ENCODE data around the gene MORC1.

MORC1 gene

GRCh38 chr3:109021556-109021955, 96.4 kb downstream of the MORC1 start:
- Histone ChIP-seq H3K9me3 (ENCODE audit: control extremely low read depth in 1 of 5, control insufficient read depth in 4 of 5, insufficient read depth in 2 of 5, low read depth in 1 of 5, low read length in 4 of 5) (no peaks in the 10 kb centered on the region), H3K27me3 (replicated peaks in 2 of 5; ENCODE audit: control insufficient read depth in 4 of 5, insufficient read depth in 5 of 5, low read length in 4 of 5) (no peaks in the 10 kb centered on the region), H3K27ac (ENCODE audit: insufficient read depth in 1 of 2, low read depth in 1 of 2, low read length in 2 of 2, poor library complexity in 1 of 2, severe bottlenecking in 2 of 2) (no peak overlapping the region), H3K36me3 (ENCODE audit: control insufficient read depth in 4 of 4, insufficient read depth in 4 of 4, low read length in 3 of 4) (no peaks in the 10 kb centered on the region), H3K4me1 (ENCODE audit: control extremely low read depth in 1 of 4, control insufficient read depth in 4 of 4, insufficient read depth in 4 of 4, low read length in 3 of 4) (no peaks in the 10 kb centered on the region), H3K4me3 (ENCODE audit: control insufficient read depth in 1 of 7, extremely low read depth in 1 of 7, insufficient read depth in 4 of 7, low read depth in 2 of 7, low read length in 6 of 7) (no peak overlapping the region)
- 17% methylated on average over 1 of the region's 1 CpG for WGBS (ENCODE audit: insufficient coverage)
- no peak for DNase-seq
- POLR2A ChIA-PET = no interaction called here
- CTCF ChIA-PET = no interaction called here

- H3K4me3 ChIP-seq (ENCODE audit: control insufficient read depth in 1 of 7, extremely low read depth in 1 of 7, insufficient read depth in 4 of 7, low read depth in 2 of 7, low read length in 6 of 7) = no peak overlapping the region
- no peaks in the 10 kb centered on the region for H3K4me1 ChIP-seq (ENCODE audit: control extremely low read depth in 1 of 4, control insufficient read depth in 4 of 4, insufficient read depth in 4 of 4, low read length in 3 of 4)
- H3K27ac ChIP-seq (ENCODE audit: insufficient read depth in 1 of 2, low read depth in 1 of 2, low read length in 2 of 2, poor library complexity in 1 of 2, severe bottlenecking in 2 of 2) = no peak overlapping the region
- DNase-seq = no peak
- no peaks in the 10 kb centered on the region for H3K27me3 ChIP-seq (replicated peaks in 2 of 5; ENCODE audit: control insufficient read depth in 4 of 5, insufficient read depth in 5 of 5, low read length in 4 of 5)
- ChIA-PET CTCF (interaction anchor here (1.5 kb wide), 1 partner anchor 43 kb away, joined by 3 read pairs; no protein-coding TSS in a partner anchor), POLR2A (no interaction called here)
- 68% methylated on average over 4 of the region's 6 CpGs for WGBS (ENCODE audit: insufficient coverage)
- H3K36me3 ChIP-seq (ENCODE audit: control insufficient read depth in 4 of 4, insufficient read depth in 4 of 4, low read length in 3 of 4) = no peaks in the 10 kb centered on the region
- H3K9me3 ChIP-seq (ENCODE audit: control extremely low read depth in 1 of 5, control insufficient read depth in 4 of 5, insufficient read depth in 2 of 5, low read depth in 1 of 5, low read length in 4 of 5) = no peaks in the 10 kb centered on the region
Measured at GRCh38 chr3:109018828-109019227, 99.1 kb downstream of the MORC1 start.

DNA sequence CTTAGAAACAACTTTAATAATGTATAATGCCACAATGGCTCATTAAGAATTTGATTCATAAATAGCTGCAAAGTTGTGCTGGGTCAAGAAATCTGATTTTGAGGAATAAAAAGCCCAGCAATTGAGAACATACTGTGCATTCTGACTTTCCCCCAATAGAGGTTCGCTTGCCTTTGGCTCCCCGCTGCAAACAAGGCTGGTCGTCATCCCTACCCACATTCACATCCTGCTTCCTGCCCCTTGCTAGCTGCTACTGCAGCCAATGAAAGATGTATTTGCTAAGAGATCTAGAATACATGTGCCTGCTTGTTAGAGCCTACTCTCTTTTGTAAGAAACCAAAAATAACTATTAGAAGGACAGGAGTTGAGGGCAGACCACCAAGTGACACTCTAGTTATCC, 112.5 kb downstream of the MORC1 start:
- H3K27me3 ChIP-seq (replicated peaks in 2 of 5; ENCODE audit: control insufficient read depth in 4 of 5, insufficient read depth in 5 of 5, low read length in 4 of 5) = no peaks in the 10 kb centered on the region
- CTCF ChIA-PET = interaction anchor here (1.0 kb wide), 1 partner anchor 77 kb away, joined by 4 read pairs; no protein-coding TSS in a partner anchor
- H3K9me3 ChIP-seq (ENCODE audit: control extremely low read depth in 1 of 5, control insufficient read depth in 4 of 5, insufficient read depth in 2 of 5, low read depth in 1 of 5, low read length in 4 of 5) = peaks cover 0 to 2% (median 0%) of the 10 kb centered on the region in 5 experiments
- 100% methylated on average over 1 of the region's 3 CpGs for WGBS (ENCODE audit: insufficient coverage)
- no peak overlapping the region for H3K27ac ChIP-seq (ENCODE audit: insufficient read depth in 1 of 2, low read depth in 1 of 2, low read length in 2 of 2, poor library complexity in 1 of 2, severe bottlenecking in 2 of 2)
- DNase-seq = no peak
- H3K4me1 ChIP-seq (ENCODE audit: control extremely low read depth in 1 of 4, control insufficient read depth in 4 of 4, insufficient read depth in 4 of 4, low read length in 3 of 4) = no peaks in the 10 kb centered on the region
- POLR2A ChIA-PET = no interaction called here
- no peaks in the 10 kb centered on the region for H3K36me3 ChIP-seq (ENCODE audit: control insufficient read depth in 4 of 4, insufficient read depth in 4 of 4, low read length in 3 of 4)
- no peak overlapping the region for H3K4me3 ChIP-seq (ENCODE audit: control insufficient read depth in 1 of 7, extremely low read depth in 1 of 7, insufficient read depth in 4 of 7, low read depth in 2 of 7, low read length in 6 of 7)

- WGBS (ENCODE audit: insufficient coverage) = no CpG with 5 or more reads among the region's 3 CpGs
- Histone ChIP-seq H3K4me3 (ENCODE audit: control insufficient read depth in 1 of 7, extremely low read depth in 1 of 7, insufficient read depth in 4 of 7, low read depth in 2 of 7, low read length in 6 of 7) (no peak overlapping the region), H3K27me3 (replicated peaks in 2 of 5; ENCODE audit: control insufficient read depth in 4 of 5, insufficient read depth in 5 of 5, low read length in 4 of 5) (no peaks in the 10 kb centered on the region), H3K27ac (ENCODE audit: insufficient read depth in 1 of 2, low read depth in 1 of 2, low read length in 2 of 2, poor library complexity in 1 of 2, severe bottlenecking in 2 of 2) (no peak overlapping the region), H3K36me3 (ENCODE audit: control insufficient read depth in 4 of 4, insufficient read depth in 4 of 4, low read length in 3 of 4) (no peaks in the 10 kb centered on the region), H3K9me3 (ENCODE audit: control extremely low read depth in 1 of 5, control insufficient read depth in 4 of 5, insufficient read depth in 2 of 5, low read depth in 1 of 5, low read length in 4 of 5) (no peaks in the 10 kb centered on the region), H3K4me1 (ENCODE audit: control extremely low read depth in 1 of 4, control insufficient read depth in 4 of 4, insufficient read depth in 4 of 4, low read length in 3 of 4) (no peaks in the 10 kb centered on the region)
- POLR2A ChIA-PET = no interaction called here
- CTCF ChIA-PET = interaction anchor here (1.0 to 1.3 kb wide), 2 partner anchors 11 to 183 kb away, joined by 3 read pairs; no protein-coding TSS in a partner anchor
- DNase-seq = no peak
Measured at GRCh38 chr3:108998436-108998835, 119.5 kb downstream of the MORC1 start.

DNA sequence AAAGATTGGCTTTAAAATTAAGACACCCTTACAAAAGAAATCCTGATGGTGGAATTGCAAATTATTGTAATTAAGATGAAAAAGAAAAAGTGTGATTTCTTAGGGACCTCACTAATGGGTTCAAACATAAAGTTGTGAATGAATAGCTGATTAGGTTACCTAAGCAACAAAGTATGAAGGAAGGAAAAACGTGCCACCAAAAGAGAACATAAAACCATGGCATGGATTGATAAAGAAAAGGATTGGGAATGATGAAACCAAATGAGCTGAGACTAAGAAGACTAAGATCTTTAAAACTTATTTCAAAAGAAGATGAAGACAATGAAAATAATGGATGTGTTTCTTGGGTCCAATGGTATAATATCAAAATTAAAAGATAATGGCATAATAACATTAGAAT, 132.1 kb downstream of the MORC1 start:
- no peaks in the 10 kb centered on the region for H3K27me3 ChIP-seq (replicated peaks in 2 of 5; ENCODE audit: control insufficient read depth in 4 of 5, insufficient read depth in 5 of 5, low read length in 4 of 5)
- H3K4me3 ChIP-seq (ENCODE audit: control insufficient read depth in 1 of 7, extremely low read depth in 1 of 7, insufficient read depth in 4 of 7, low read depth in 2 of 7, low read length in 6 of 7) = no peak overlapping the region
- peaks cover 0 to 2% (median 0%) of the 10 kb centered on the region in 4 experiments for H3K4me1 ChIP-seq (ENCODE audit: control extremely low read depth in 1 of 4, control insufficient read depth in 4 of 4, insufficient read depth in 4 of 4, low read length in 3 of 4)
- H3K9me3 ChIP-seq (ENCODE audit: control extremely low read depth in 1 of 5, control insufficient read depth in 4 of 5, insufficient read depth in 2 of 5, low read depth in 1 of 5, low read length in 4 of 5) = no peaks in the 10 kb centered on the region
- 10% methylated on average over 1 of the region's 1 CpG for WGBS (ENCODE audit: insufficient coverage)
- DNase-seq = no peak
- ChIA-PET POLR2A (no interaction called here), CTCF (no interaction called here)
- H3K27ac ChIP-seq (ENCODE audit: insufficient read depth in 1 of 2, low read depth in 1 of 2, low read length in 2 of 2, poor library complexity in 1 of 2, severe bottlenecking in 2 of 2) = no peak overlapping the region
- H3K36me3 ChIP-seq (ENCODE audit: control insufficient read depth in 4 of 4, insufficient read depth in 4 of 4, low read length in 3 of 4) = no peaks in the 10 kb centered on the region

DNA sequence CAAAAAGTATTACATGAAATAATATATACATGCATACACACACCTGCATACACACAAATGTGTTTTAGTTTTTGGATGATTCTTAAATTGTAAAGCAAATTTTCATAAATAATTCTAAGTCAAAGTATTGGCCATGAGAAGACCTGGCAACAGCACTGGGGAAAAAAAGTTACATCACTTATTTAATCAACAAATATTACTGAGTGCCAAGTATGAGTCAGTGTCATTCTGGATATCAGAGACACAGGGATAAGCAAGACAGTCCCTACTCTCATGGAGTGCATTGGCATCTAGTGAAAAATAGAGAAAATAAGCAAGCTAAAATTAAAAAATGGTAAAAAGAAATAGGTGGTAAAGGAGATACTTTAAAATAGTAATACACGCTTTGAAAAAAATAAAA, 134.9 kb downstream of the MORC1 start:
- 100% methylated on average over 1 of the region's 1 CpG for WGBS (ENCODE audit: insufficient coverage)
- POLR2A ChIA-PET = no interaction called here
- CTCF ChIA-PET = no interaction called here
- H3K36me3 ChIP-seq (ENCODE audit: control insufficient read depth in 4 of 4, insufficient read depth in 4 of 4, low read length in 3 of 4) = no peaks in the 10 kb centered on the region
- DNase-seq = no peak
- H3K4me3 ChIP-seq (ENCODE audit: control insufficient read depth in 1 of 7, extremely low read depth in 1 of 7, insufficient read depth in 4 of 7, low read depth in 2 of 7, low read length in 6 of 7) = no peak overlapping the region
- no peaks in the 10 kb centered on the region for H3K27me3 ChIP-seq (replicated peaks in 2 of 5; ENCODE audit: control insufficient read depth in 4 of 5, insufficient read depth in 5 of 5, low read length in 4 of 5)
- no peak overlapping the region for H3K27ac ChIP-seq (ENCODE audit: insufficient read depth in 1 of 2, low read depth in 1 of 2, low read length in 2 of 2, poor library complexity in 1 of 2, severe bottlenecking in 2 of 2)
- H3K9me3 ChIP-seq (ENCODE audit: control extremely low read depth in 1 of 5, control insufficient read depth in 4 of 5, insufficient read depth in 2 of 5, low read depth in 1 of 5, low read length in 4 of 5) = no peaks in the 10 kb centered on the region
- H3K4me1 ChIP-seq (ENCODE audit: control extremely low read depth in 1 of 4, control insufficient read depth in 4 of 4, insufficient read depth in 4 of 4, low read length in 3 of 4) = peaks cover 0 to 8% (median 4%) of the 10 kb centered on the region in 4 experiments

DNA sequence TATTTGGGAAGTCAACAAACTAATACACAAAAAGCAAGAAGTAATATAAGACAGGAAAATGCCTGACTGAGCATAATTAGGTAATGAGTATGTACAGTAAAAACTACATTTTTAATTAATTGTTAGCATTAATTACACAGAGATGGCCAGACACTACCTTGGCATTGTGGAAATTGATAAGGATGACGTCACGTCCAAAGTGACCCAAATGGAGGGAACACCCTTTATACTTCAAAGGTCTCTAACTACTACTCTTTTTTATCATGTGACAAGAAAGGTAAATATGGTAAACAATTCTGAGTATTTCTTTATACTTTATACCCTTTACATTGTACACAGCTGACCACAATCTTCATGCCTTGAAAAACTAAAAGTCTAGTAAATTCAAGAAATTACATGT, 141.9 kb downstream of the MORC1 start:
- DNase-seq = no peak
- H3K9me3 ChIP-seq (ENCODE audit: control extremely low read depth in 1 of 5, control insufficient read depth in 4 of 5, insufficient read depth in 2 of 5, low read depth in 1 of 5, low read length in 4 of 5) = no peaks in the 10 kb centered on the region
- no CpG with 5 or more reads among the region's 2 CpGs for WGBS (ENCODE audit: insufficient coverage)
- no peak overlapping the region for H3K27ac ChIP-seq (ENCODE audit: insufficient read depth in 1 of 2, low read depth in 1 of 2, low read length in 2 of 2, poor library complexity in 1 of 2, severe bottlenecking in 2 of 2)
- H3K4me1 ChIP-seq (ENCODE audit: control extremely low read depth in 1 of 4, control insufficient read depth in 4 of 4, insufficient read depth in 4 of 4, low read length in 3 of 4) = peaks cover 0 to 8% (median 4%) of the 10 kb centered on the region in 4 experiments
- no peak overlapping the region for H3K4me3 ChIP-seq (ENCODE audit: control insufficient read depth in 1 of 7, extremely low read depth in 1 of 7, insufficient read depth in 4 of 7, low read depth in 2 of 7, low read length in 6 of 7)
- ChIA-PET POLR2A (no interaction called here), CTCF (no interaction called here)
- no peaks in the 10 kb centered on the region for H3K27me3 ChIP-seq (replicated peaks in 2 of 5; ENCODE audit: control insufficient read depth in 4 of 5, insufficient read depth in 5 of 5, low read length in 4 of 5)
- no peaks in the 10 kb centered on the region for H3K36me3 ChIP-seq (ENCODE audit: control insufficient read depth in 4 of 4, insufficient read depth in 4 of 4, low read length in 3 of 4)
